HG02798 (cell line): ENCODE results near the gene FYN.
A peak's percentile ranks its signal among the peaks of the same experiment; 100 is the strongest.
"Not testable (repeated sequence)": the region's sequence is repeated elsewhere in the genome, so short reads cannot be mapped to it uniquely, and the experiment has no call there.

Experiments
- ATAC-seq: cut with Tn5 transposase; IDR thresholded peaks from one replicate; pipeline ENCODE4 v1.9.1; 2021; ENCODE audit warnings: mild to moderate bottlenecking; ENCODE audit not compliant: unreplicated experiment, poor library complexity

FYN gene

DNA sequence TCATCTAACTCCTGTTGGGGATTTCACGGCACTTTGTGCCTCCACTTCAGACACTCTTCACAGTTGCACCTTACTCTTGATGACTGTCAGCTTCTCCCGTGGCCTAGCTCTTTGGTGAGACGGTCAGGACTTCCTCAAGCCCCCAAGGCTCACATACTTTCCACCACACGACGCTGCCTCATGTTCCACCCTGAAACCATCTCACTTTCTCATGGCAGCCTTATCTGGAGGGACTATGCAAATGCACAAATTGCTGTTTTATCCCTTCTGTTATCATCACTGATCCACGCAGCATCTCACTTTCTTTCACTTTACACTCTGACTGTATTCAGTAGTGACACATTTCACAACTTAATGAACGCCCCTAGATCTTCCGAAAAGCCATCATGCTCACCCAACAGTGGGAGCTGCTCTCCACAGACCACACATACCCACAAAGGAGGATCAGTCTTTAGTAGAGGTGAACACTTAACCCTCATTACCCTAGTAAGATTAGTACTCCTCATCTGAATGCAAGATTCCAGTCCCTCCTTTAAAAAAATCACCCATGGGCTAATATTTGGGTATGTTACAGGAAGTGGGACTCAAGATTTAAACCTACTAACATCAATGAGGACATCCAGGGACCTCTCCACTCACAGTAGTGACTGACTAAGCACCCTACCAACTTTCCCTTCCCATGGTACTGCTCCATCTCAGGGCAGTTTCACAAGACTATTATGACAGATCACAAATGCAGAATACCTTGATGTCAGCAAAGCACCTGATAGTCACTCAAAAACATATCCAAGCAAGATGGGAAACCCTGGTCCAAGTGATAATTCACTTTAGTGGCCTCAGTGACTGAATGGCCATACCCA lies 35.4 kb downstream of the FYN start:
- ATAC-seq, result peak; percentile 70

DNA sequence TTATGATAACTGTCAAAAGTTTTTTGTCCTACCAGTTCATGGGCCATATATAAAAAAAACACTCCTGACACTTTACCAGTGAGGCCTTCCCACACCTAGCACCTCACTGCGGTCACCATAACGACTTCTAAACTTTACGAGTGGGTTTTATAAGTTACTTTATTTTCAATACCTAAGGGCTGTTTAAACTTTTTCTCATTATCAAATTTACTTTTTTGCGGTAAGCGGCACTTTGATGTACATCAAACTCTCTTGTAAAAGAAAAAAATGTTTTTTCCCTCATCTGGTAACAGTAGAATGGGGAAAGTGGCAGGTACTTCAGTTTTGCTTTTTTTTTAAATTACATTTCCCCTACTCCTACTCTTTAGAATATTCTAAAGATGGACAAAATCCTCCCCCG lies 36.2 kb downstream of the FYN start:
- no peak for ATAC-seq

DNA sequence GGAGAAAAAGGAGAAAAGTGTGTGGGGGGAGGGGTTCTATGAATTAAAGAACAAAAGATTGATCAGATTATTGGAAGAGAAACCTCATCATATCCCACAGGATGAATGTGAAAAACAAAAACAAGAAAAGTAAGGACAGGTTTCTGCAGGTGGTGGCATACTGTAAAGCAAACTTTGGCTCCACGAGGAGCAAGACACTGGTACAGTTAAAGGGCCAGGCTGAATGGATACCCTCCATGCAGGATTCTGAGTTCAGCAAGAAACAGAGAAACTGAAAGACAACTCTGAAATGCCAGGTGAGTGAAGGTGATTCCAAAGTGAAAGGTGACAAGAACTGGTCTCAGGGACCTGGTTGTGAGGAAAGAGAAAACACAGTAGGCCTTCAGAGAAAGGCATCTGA lies 37.4 kb downstream of the FYN start:
- ATAC-seq, result no peak

GRCh38 chr6:111835398-111835797 lies 37.9 kb downstream of the FYN start:
- not testable (repeated sequence) for ATAC-seq

DNA sequence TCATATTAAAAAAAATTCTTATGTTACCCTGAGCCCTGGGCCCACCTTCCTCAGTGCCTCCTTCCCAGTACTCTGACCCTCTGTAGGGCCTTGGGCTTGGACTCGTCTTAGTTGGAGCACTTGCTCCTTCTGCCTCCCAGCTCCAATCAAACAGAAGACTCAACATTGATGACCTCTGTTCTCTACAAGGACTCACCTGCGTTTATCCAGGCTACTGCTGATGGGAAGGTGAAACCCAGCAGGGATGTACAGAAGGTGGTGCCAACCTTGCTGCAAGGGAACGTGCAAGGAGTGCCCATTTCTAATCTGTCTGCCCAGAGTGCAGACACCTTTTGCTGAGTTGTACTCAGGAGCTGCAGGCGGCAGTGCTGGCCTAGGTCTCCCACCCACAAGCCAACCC lies 38.9 kb downstream of the FYN start:
- ATAC-seq, result no peak

- ATAC-seq, result peak; percentile 47
Observed at GRCh38 chr6:111832833-111833418, 40.3 kb downstream of the FYN start.

- no peak for ATAC-seq
Observed at GRCh38 chr6:111831408-111831807, 41.8 kb downstream of the FYN start.

- no peak for ATAC-seq
Observed at GRCh38 chr6:111829998-111830397, 43.3 kb downstream of the FYN start.

GRCh38 chr6:111829581-111829980 lies 43.7 kb downstream of the FYN start:
- ATAC-seq, result no peak

- ATAC-seq, result no peak
Observed at GRCh38 chr6:111828809-111829208, 44.4 kb downstream of the FYN start.

GRCh38 chr6:111825439-111826086 lies 47.7 kb downstream of the FYN start:
- ATAC-seq, result no peak

GRCh38 chr6:111824608-111825337 lies 48.5 kb downstream of the FYN start:
- ATAC-seq, result peak; percentile 93

GRCh38 chr6:111823831-111824607 lies 49.2 kb downstream of the FYN start:
- ATAC-seq, result peak; percentile 21

DNA sequence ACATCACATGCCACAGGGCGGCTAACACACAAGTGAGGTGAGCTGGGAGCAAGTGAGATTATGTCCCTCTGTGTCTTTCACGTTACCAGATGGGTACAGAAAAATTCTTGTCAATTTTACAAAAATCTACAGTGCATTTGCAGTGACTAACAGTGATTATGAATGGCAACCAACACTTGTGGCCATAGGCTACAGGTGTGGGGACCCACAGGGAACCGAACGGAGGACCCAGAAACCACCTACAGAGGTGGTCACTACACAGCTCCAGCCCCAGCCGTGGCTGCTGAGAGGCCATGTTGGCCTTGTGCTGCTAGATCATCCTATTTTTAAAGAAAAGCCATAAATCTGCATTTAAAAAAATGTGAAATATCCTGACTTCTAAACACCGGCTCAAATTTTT lies 50.2 kb downstream of the FYN start:
- ATAC-seq, result no peak

GRCh38 chr6:111819458-111819857 lies 53.8 kb downstream of the FYN start:
- no peak for ATAC-seq

GRCh38 chr6:111818539-111819226 lies 54.6 kb downstream of the FYN start:
- ATAC-seq, result no peak

GRCh38 chr6:111817451-111818120 lies 55.7 kb downstream of the FYN start:
- ATAC-seq, result no peak

- ATAC-seq, result no peak
Observed at GRCh38 chr6:111813677-111814310, 59.5 kb downstream of the FYN start.
